GM21717 (cell line): ENCODE measurements around the gene TDP1.

ENCODE experiments used
- ATAC-seq: cut with Tn5 transposase; IDR thresholded peaks from one replicate; pipeline ENCODE4 v1.9.1; 2021; ENCODE audit warnings: mild to moderate bottlenecking, moderate library complexity; ENCODE audit not compliant: unreplicated experiment

TDP1 gene

GRCh38 chr14:90039253-90040010, 83.7 kb downstream of the TDP1 start:
- ATAC-seq, result no peak

DNA sequence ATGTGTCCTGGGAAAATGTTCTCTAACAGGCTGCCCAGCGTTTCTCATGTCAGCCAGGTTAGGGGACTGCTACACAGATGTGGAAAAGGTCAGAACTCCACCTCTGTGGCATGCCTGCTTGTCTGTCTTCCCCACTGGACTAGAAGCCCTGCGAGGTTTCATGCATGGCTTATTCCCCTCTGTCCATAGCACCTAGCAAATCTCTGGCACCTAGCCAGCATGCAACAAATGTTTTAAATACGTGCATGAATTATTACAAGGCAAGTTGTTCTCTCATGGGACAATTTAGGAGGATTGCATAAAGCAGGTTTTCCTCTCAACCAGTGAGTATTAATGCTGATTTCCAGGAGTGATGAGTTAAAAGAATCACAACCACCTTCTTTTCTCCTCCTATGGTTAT, 84.7 kb downstream of the TDP1 start:
- no peak for ATAC-seq

GRCh38 chr14:90042496-90043252, 86.9 kb downstream of the TDP1 start:
- no peak for ATAC-seq

- no peak for ATAC-seq
Observed at GRCh38 chr14:90045616-90046015, 89.9 kb downstream of the TDP1 start.

- ATAC-seq, result no peak
Observed at GRCh38 chr14:90049390-90049789, 93.7 kb downstream of the TDP1 start.

DNA sequence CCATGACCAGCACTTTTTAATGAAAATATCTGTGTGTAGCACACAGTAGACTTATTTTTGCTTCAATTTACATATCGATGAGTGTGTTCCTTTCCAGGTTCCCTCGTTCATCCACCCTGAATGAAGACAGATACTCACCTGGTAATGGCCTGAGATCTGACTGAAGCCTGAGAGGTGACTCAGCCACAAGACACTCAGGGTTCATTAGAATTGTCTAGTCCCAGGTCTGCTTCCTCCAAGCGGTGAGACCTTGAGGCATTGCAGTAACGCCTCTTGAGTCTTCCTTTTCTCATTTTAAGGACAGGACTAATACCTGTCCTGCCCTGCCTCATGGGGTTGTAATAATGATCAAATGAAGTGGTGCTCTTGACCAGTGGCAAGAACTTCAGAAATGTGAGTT, 94.5 kb downstream of the TDP1 start:
- no peak for ATAC-seq

DNA sequence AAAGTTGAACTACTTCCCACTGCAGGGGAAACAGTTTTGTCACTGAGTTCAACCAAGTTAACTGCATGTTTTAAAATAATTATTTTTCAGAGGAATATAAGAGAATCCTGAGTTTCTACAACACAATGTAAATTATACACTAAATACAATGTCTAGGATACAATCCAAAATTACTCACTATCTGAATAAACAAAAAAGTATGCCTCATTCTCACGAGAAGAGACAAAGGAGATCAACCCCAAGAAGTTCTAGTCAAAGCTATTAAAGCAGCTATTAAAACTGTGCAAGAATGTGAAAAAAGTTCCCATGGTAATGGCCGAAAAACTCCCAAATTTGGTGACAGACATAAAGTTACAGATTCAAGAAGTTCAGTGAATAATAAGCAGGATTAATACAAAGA, 97.3 kb downstream of the TDP1 start:
- no peak for ATAC-seq

GRCh38 chr14:90054803-90055202, 99.1 kb downstream of the TDP1 start:
- no peak for ATAC-seq

DNA sequence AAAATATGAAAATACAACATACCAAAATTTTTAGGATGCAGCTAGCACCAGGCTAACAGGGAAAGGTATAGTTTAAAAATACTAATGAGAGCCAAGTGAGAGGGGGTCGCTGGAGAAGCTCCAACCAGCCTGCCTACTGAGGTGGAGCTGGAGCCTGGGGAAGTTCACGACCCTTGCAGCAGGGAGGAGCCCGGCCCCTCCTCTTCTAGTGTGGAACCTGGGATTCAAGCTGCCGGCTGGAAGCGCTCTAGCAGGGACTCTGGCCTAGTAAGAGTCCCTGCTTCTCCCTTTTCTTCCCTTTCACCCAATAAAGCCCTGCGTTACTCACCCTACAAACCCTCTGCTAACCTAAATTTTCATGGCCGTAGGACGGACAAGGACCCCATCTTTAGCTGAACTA, 101.1 kb downstream of the TDP1 start:
- no peak for ATAC-seq

DNA sequence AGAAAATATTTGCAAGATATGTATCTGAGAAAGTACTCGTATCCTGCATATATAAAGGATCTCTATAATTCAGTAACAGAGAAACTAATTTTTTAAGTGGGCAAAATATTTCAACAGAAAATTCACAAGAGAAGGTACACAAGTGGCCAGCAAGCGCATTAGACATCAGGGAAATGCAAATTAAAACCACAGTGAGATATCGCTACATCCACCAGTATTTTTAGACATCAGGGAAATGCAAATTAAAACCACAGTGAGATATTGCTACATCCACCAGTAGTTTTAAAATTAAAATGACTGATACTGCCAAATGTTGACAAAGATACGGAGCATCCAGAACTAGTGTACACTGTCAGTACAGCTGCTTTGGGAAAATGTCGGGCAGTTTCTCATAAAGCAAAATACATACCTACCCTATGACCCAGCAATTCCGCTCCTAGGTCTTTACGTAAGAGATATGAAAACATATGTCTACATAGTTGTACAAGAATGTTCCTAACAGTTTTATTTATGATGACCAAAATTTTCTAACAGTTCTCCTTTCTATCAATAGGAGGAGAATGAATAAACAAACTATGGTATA, 103.2 kb downstream of the TDP1 start:
- ATAC-seq, result no peak

DNA sequence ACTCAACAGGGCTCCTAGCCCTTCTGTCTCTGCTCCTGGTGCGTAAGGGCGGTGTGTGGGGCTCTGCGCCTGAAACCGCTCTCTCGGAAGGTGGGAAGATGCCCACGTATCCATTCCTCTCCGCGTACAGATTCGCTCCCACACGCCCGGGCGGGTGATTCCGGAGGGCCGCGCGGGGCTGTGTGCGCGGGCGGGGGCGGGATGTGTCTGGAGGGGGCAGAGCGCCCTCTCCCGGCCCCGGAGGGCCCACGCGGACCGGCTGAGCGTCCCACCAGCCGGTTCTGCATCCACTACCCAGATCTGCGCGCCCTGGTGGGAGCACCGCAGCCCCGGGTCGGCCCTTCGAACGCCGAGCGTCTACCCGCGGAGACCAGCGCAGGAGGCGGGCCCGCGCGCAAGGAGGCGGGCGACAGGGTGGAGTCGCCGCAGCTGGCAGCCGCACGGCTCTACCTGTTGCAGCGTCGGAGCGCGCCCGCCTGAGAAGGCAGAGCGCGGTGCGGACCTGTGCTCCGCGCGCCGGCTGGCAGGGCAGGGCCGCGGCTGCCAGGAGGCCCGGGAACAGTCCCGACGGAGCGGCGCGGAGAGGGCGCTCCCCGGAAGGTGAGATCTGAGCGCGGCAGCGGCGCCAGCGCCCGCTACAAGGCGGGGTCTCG, 104.7 kb downstream of the TDP1 start:
- peak; percentile 60 for ATAC-seq

DNA sequence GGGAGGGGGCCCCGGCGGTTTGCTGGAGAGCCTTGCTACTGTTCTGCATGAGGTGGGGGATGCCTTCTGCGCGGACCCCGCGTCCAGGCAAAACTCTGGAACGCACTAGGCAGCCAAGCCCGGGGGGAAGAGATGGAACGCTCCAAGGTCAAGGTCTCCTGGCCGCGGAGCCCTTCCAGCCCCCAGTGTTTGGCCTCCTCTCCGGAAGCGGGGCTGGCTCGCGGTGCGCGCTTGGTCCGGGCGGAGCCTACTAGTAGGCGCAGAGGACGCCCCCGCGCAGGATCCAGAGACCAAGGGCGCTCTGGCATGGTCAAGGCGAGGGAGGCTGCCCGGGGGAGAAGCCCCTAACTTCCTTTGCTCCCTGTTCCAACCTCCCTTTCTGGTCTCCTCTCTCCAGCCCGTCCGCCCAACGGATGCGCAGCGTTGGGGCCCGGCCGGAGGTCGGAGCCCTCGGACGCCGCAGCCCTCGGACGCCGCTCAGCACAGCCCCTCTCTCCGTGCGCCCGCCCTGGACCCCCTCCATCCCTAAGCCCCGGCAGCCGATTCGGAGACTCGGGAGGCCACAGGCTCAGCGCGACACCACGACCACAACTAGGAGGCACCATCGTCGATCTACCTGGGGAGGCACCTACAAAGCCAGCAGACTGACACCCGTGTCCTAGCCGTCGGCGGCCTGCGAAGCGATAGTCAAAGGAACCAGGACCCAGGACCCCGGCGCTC, 105.4 kb downstream of the TDP1 start:
- ATAC-seq, result peak; percentile 13

- no peak for ATAC-seq
Observed at GRCh38 chr14:90061685-90062126, 106.0 kb downstream of the TDP1 start, which contains the start of gene KCNK13. KCNK13 (plus strand) TSS chr14:90061994; CDS start chr14:90062206, 212 bp downstream.

GRCh38 chr14:90062127-90062794, 106.5 kb downstream of the TDP1 start:
- ATAC-seq, result no peak

DNA sequence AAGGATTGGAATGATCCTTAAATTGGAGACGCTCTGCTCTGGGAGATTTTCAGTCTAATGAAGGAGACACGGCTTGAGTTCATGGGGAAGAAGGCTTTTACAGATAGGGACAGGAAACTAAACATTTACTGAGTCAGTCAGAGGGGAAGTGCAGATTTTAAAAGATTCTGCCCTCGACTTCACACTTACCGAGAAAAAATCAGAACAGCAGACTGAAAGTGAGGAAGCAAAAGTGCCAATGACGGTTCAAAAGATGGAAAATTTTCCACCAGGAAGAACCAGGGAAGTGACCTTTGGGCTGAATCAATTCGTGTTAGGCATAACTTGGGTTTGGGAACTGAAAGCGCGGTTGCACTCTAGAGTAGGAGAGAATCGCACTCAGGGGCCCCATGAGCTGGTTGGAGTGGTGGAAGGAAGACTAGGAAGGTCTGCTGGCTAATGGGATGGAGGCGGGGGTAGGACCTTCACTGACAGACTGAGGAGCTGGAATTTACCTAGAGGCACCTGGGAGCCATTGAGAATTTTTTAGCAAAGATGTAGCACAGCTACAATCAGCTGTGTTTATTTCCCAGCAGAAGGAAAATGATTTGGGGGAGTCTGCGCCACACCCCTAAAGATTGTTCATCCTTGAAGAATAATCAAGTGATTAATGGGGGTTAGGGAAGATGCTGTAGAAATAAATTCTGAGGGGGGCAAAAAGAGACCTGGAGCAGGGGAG, 107.3 kb downstream of the TDP1 start:
- no peak for ATAC-seq

- ATAC-seq, result no peak
Observed at GRCh38 chr14:90072350-90072749, 116.6 kb downstream of the TDP1 start.

DNA sequence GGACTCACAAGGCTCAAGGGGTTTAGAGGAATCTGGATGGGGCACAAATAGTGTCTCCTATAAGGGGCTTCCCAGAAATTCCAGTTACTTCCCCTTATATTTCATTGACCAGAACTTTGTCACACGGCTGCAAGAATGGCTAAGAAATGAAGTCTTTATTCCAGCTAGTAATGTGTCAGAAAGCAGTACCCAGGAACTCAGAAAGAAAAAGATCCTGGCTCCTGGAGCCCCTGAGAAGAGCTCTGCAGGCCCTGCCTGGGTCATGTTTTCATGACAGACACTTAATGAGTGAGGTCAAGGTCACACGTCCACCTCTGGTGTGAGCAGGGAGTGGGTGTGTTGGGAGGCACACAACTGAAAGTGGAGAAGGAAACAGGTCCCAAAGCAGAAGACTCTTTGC, 123.8 kb downstream of the TDP1 start:
- ATAC-seq, result no peak

GRCh38 chr14:90087433-90087832, 131.7 kb downstream of the TDP1 start:
- no peak for ATAC-seq

- ATAC-seq, result no peak
Observed at GRCh38 chr14:90088176-90088575, 132.4 kb downstream of the TDP1 start.
